GM18517 (cell line): Measurements from ENCODE around the gene MTCL1.

ENCODE experiments used
- ATAC-seq: cut with Tn5 transposase; IDR thresholded peaks from one replicate; pipeline ENCODE4 v1.9.1; 2021; ENCODE audit warnings: mild to moderate bottlenecking, moderate library complexity; ENCODE audit not compliant: unreplicated experiment

Gene MTCL1

GRCh38 chr18:8826971-8827370 is 121.6 kb downstream of the MTCL1 start:
- ATAC-seq, result no peak

- ATAC-seq, result no peak
Observed at GRCh38 chr18:8828300-8828699, 122.9 kb downstream of the MTCL1 start.

- no peak for ATAC-seq
Observed at GRCh38 chr18:8828798-8829197, 123.4 kb downstream of the MTCL1 start.

GRCh38 chr18:8830067-8831060 is 125.0 kb downstream of the MTCL1 start:
- no peak for ATAC-seq

GRCh38 chr18:8831112-8831511 is 125.8 kb downstream of the MTCL1 start:
- ATAC-seq, result no peak

GRCh38 chr18:8831531-8831930 is 126.2 kb downstream of the MTCL1 start:
- no peak for ATAC-seq

GRCh38 chr18:8833480-8833879 is 128.1 kb downstream of the MTCL1 start:
- ATAC-seq, result no peak

GRCh38 chr18:8834881-8835280 is 129.5 kb downstream of the MTCL1 start:
- no peak for ATAC-seq

- ATAC-seq, result no peak
Observed at GRCh38 chr18:8835521-8835953, 130.2 kb downstream of the MTCL1 start.

- no peak for ATAC-seq
Observed at GRCh38 chr18:8839281-8839680, 133.9 kb downstream of the MTCL1 start.

- ATAC-seq, result no peak
Observed at GRCh38 chr18:8841781-8842485, 136.6 kb downstream of the MTCL1 start.

- ATAC-seq, result no peak
Observed at GRCh38 chr18:8842506-8842905, 137.2 kb downstream of the MTCL1 start.

GRCh38 chr18:8843005-8843404 is 137.6 kb downstream of the MTCL1 start:
- ATAC-seq, result no peak

- ATAC-seq, result no peak
Observed at GRCh38 chr18:8844721-8845148, 139.4 kb downstream of the MTCL1 start.

GRCh38 chr18:8845506-8845905 is 140.2 kb downstream of the MTCL1 start:
- no peak for ATAC-seq

GRCh38 chr18:8847066-8847755 is 141.9 kb downstream of the MTCL1 start:
- ATAC-seq, result no peak

- ATAC-seq, result no peak
Observed at GRCh38 chr18:8847900-8848299, 142.5 kb downstream of the MTCL1 start.

- ATAC-seq, result no peak
Observed at GRCh38 chr18:8848541-8848940, 143.2 kb downstream of the MTCL1 start.

- ATAC-seq, result no peak
Observed at GRCh38 chr18:8849696-8850095, 144.3 kb downstream of the MTCL1 start.

GRCh38 chr18:8851659-8852058 is 146.3 kb downstream of the MTCL1 start:
- no peak for ATAC-seq

GRCh38 chr18:8854550-8854949 is 149.2 kb downstream of the MTCL1 start:
- no peak for ATAC-seq
